GM18502 (cell line): Measurements from ENCODE around the gene ITPA.
A peak's percentile ranks its signal among the peaks of the same experiment; 100 is the strongest.
"Not testable (repeated sequence)": the region's sequence is repeated elsewhere in the genome, so short reads cannot be mapped to it uniquely, and the experiment has no call there.

ENCODE experiments used
- ATAC-seq: cut with Tn5 transposase; IDR thresholded peaks from one replicate; pipeline ENCODE4 v1.9.1; 2021; ENCODE audit warnings: mild to moderate bottlenecking; ENCODE audit not compliant: unreplicated experiment, poor library complexity

ITPA gene

DNA sequence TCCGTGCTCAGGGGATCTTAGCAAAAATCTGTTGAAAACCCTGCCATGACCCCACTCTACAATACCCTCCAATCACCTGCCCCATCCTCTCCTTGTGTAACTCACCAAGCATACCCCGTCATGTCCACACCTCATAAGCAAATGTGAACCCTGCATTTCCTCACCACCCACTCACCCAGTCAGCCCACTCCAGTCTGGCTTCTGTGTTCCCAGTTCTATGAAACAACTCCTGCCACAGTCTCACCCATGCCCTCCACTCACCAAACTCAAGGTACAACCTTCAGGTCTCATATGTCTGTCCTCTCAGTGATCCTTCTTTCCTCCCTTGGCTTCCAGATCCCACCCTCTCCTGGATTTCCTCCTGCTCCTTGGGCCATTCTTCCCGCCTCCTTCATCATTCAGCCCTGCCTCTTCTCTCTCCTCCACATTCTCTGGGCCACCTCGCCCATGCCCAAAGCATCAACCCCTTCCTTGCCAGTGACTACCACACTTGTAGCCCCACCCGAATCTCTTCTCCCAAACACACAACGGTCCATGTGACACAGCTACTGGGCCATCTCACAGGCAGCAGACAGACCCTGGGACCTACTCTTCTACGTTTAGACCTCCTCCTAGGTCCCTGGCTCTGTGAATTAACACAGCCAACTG, 13.6 kb upstream of the ITPA start:
- ATAC-seq: no peak

DNA sequence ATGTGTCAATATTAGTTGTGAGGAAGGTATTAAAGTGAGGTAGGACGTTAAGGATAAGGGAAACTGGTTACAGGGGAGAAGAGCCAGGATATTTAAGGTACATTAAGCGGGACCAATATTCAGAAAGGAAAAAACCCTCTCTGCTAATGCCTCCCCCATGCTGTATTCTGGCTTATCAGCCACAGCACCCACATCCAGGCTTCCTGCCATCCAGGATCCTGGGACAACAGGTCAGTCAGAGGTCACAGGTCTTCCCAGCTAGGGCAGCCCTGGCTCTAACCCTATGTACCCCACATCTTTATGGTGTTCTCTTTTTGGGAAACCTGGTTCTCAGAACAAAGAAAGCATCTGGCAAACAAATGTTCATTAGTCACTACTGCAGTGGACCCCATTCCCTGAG, 10.1 kb upstream of the ITPA start:
- no peak for ATAC-seq

DNA sequence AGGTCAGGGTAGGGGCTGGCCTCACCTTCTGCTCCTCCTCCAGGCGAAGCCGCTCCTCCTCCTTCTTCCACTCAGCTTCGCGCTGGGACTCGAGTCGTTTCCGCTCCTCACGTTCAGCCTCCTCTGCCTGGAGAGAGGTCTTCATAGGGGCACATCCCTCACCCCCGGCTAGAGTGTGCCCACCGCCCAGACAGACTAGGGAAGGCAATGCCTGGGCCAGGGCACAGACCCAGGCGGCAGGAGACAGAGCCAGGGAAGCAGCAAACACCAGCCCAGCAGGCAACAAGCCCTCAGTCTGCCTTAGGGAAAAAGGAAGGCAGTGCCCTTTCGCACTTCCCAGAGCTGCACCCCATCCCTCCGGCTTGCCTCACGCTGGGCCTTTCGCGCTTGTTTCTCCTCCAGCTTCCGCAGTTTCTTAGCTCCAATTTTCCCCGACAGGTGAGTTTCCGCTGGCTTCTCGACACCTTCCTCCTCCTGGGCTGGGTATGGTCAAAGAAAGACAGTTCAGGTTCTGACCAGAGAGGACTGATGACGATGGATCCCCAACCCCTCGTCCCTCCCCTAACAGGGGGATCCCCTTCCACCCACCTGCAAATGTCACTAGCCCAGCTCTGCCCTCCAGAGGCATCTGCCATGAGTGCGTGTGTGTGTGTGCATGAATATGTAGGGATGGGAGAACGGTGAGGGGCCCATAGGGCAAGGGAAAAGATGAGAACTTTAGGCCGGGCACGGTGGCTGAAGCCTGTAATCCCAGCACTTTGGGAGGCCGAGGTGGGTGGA, 9.1 kb upstream of the ITPA start:
- ATAC-seq: no peak

GRCh38 chr20:3202965-3203314, 6.4 kb upstream of the ITPA start:
- no peak for ATAC-seq

GRCh38 chr20:3203315-3204123, 5.8 kb upstream of the ITPA start:
- peak; percentile 31 for ATAC-seq

DNA sequence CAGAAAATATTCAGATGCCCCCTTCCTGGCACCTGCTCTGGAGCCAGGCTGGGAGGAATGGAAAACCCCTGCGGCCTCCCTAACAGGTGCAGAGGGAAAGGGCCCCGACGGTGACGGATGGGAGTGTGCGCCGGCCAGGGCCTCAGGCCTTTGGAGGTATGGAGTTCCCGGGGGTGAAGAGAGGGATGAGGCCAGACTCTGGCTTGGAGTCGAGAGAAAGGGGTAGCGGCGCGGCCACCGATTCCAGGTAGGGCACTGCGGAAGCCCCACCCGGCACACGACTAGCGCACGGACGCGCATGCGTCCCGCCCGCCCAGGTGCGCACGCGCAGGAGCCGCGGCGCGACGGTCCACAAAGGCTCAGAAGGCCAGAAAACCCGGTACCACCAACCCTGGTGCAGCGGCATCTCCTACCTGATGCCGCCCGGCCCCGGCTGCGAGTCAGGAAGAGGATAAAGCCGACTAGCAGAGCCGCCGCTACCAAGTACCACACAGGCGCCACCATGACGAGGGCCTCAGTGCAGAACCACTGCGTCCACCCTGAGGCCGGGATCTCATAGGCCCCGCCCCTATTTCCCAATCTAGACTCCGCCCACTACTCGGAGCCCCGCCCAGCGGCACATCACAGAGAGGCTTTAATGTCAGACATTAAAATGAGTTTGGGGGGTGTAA, 5.0 kb upstream of the ITPA start, which contains the start of gene DDRGK1:
TSS of gene DDRGK1 (minus strand) at position 559 of the 671 bp plus-strand sequence. CDS start at position 504, 55 bp downstream.
- peak; percentile 74 for ATAC-seq

DNA sequence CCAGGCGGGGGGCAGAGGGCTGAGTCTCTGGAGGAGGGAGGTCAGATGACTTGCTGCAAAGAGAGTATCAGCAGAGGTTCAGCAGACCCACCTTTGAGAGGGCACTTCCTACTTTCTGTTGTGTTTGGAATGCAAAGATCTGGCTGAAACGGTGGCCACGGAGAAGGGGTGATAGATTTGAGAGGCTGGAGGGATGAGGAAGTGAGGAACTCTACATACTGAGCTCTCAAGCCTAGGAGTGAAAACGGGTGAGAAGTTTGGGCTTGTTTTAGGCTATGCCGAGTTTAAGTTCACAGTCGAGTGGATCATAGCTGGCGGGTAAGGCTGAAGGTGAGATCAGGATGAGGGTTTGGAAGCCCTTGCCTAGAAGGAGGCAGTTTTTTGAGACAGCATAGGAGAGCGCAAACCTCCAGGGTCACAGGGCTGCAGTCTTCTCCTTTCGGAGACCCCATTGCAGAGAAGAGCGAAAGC, 477 bp upstream of the ITPA start:
- ATAC-seq: no peak

- peak; percentile 9 for ATAC-seq
Observed at GRCh38 chr20:3209946-3210317, 634 bp downstream of the ITPA start.

DNA sequence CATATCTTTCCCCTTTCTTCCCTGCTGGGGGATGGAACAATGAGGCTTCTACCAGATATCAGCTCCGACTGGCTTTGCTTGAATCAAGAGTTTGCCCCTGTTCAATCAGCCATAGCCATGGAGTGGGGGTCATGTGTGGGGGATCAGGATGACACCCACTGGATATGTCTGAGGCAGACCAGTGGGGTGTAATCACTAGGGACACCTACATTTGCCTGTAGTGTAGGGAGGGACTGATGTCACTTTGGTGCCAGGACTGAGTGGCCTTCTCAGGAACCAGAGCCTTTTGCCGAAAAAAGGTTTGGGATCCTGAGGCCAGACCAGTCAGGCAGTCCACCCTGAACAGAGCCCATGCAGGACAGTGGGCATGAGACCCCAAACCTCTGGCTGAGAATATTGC, 1.0 kb downstream of the ITPA start:
- no peak for ATAC-seq

DNA sequence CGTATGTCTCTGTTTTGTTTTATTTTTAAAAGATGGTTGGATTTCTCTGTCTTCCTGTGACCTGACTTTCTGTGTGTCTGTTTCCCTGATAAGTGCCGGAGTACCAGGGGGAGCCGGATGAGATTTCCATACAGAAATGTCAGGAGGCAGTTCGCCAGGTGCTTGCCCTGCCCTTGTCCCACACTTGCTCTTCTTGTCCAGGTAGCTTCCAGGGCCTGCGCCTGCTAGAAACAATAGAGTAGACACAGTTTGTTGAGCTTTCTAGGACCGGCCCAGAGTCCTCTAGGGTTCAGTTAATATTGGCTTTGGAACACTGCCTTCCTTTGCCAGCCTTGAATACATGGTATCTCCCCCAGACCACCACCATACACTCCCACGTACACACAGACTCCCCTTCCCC, 3.9 kb downstream of the ITPA start:
- ATAC-seq: no peak

DNA sequence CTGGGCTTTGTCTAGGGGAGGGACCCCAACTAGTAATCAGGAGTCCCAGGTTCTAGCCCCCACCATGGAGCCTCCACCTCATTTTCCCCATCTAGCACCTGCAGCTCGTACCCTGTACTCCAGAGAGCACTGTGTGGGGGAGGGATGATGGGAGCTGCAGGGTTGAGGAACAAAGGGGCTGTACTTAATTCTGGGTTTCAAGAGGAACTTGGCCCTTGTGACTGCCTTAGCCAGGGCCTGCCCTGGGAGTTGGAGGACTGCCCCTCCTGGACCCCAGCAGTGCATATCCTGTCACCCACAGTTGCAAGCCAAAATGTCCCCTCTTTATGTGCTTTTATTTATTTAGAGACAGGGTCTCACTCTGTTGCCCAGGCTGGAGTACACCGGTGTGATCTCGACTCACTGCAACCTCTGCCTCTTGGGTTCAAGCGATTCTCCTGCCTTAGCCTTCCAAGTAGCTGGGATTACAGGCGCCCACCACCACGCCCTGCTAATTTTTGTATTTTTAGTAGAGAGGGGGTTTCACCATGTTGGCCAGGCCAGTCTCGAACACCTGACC, 6.1 kb downstream of the ITPA start:
- ATAC-seq: not testable (repeated sequence)

- ATAC-seq: peak; percentile 72
Observed at GRCh38 chr20:3218307-3218988, 9.2 kb downstream of the ITPA start.

- no peak for ATAC-seq
Observed at GRCh38 chr20:3221398-3222226, 12.3 kb downstream of the ITPA start.

- ATAC-seq: no peak
Observed at GRCh38 chr20:3222635-3223600, 13.6 kb downstream of the ITPA start.

GRCh38 chr20:3223651-3223993, 14.3 kb downstream of the ITPA start:
- no peak for ATAC-seq

GRCh38 chr20:3223994-3224680, 14.8 kb downstream of the ITPA start:
- ATAC-seq: no peak
